T-helper 1 cell treated with Interleukin-12 subunit alpha and Interleukin-12 subunit beta and Interleukin-4 antibody, amounts not matched to agents 30 ng/mL and 1 ng/mL, for 36 hours (primary cell): ENCODE results near the gene EPHA7. TPM values are rescaled to one million over a fixed set of nuclear protein-coding genes. Genes with fewer than 3 reads are reported as not detected.

Experiments
- intact Hi-C: fragments of 100-400 bp; cut with micrococcal nuclease; formaldehyde crosslinking; loops from one replicate; pipeline ENCODE4 v1.15.1; 2024
- total RNA-seq: library from RNA; stranded (reverse); gene quantifications from 2 replicates; pipeline ENCODE4 v1.2.3, GENCODE V29; 2022

The EPHA7 gene
- total RNA-seq, 1 donor from 2014 or later, result not detected

- intact Hi-C loops, result no loop called here
These were observed 166.4 kb downstream of the EPHA7 start for GRCh38 chr6:93252930-93253329.

DNA sequence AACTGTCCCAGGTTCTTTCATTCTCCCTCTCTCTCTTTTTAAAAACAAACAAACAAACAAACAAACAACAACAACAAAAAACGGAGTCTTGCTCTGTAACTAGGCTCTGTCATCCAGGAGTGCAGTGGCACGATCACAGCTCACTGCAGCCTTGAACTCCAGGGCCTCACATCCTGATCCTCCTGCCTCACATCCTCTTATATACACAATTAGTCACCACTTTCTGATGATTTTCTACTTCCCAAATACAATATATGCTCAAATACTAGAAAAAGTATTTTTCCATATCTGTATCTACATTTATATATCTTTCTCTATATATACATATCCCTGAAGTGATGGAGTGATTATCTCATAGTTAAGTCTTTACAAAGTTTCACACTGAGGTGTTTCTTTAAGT, 170.7 kb downstream of the EPHA7 start:
- intact Hi-C loops, result no loop called here

DNA sequence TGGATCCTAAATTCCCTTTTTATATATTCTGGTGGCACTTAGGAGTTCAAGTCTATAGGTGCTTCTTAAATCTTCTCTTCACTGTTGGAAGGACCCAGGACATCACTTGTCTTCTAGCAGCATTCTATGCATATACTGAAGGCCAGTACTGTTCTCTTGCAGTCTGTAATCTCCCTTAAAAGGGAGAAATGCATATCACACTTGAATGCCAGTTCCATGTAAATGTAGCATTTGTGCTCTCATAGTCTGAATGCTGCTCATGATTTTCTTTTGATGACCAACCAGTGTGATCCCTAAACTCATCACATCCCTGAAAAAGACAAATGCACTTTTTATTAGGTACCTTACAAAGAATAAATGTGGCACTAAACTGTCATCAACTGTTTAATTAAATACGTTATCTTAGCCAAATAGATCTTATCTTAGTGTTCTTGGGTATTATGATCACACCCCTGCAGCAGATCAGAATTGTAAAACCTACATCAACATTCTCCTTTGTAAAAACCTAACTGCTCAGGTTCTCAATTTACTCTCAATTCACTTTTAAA, 176.1 kb downstream of the EPHA7 start:
- intact Hi-C loops, result no loop called here

- intact Hi-C loops, result no loop called here
These were observed 177.3 kb downstream of the EPHA7 start for GRCh38 chr6:93242049-93242448.

DNA sequence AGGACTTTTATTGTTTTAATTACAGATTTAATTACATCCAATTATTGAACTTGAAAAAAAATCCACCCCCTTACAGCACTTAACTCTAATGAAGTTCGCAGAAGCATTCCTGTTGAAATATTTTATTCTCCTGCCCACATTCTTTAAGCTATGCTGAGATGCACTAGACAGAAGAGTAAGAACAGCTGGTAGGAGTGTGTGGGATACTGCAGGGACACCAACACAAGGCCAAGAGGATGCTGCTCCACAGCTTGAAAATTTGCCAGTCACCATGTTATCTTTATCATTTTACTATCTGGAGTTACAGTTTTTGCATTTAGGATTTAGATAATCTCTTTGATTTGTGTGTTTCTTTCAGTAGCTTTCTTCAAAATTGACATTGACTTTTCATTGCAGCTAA, 180.7 kb downstream of the EPHA7 start:
- intact Hi-C loops, result no loop called here

- intact Hi-C loops, result no loop called here
These were observed 183.6 kb downstream of the EPHA7 start for GRCh38 chr6:93235775-93236174.

DNA sequence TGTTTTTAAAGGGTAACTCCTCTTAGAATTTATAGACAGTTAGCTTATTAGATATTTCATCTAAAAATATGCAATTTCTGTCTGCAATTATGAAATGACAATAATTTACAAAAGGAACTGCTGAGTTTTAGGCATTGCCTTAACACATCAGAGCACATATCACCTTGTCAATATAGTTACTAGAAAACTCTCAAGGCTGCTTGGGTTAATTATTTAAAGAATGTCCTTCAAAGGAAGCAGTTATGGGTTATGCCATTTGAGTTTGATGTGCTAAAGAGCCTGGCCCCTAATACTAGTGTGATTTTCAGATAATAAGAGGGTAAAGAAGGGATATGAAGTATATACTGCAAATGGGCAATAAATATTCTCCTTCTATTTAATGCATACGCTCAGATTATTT, 192.5 kb downstream of the EPHA7 start:
- intact Hi-C loops, result no loop called here

- intact Hi-C loops, result no loop called here
These were observed 197.1 kb downstream of the EPHA7 start for GRCh38 chr6:93222071-93222851.

DNA sequence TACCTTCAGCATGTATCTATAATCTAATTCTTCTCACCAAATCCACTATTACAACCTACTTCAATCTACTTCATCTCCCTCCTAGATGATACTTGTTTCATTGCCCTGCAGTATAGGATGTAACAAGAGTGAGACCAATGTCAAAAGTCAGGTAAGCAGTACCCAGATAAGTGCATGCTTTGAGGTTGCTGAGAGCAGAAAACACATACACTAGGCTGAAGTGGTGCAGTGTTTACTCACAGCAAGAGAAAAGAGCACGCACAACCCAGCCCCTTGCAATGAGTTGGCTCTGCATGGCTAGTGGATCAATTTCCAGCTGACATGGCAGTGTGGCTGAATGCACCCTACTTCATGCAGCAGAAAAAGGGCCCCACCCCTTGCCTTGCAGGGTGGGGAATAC, 199.9 kb downstream of the EPHA7 start:
- intact Hi-C loops, result no loop called here

GRCh38 chr6:93218096-93218495, 201.3 kb downstream of the EPHA7 start:
- intact Hi-C loops, result no loop called here

DNA sequence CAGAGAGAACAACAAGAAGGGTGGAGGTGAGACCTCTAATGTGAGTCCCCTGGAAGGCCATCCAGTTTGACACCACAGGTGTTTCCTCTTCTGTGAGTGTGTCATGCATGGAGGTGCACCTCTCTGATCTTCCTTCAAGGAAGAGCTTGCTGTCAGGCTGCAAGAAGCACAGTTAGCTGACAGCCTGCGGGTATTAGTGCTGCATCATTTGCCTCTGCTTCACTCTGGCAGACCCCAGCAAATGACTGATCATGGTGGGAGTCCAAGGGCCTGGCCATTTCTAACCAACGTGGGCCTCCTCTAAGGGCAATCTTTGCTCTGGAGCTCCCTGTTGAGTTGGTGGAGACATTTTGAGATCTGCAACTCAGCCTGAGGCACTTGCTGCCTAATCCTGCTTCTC, 206.3 kb downstream of the EPHA7 start:
- intact Hi-C loops, result no loop called here

GRCh38 chr6:93210908-93211307, 208.5 kb downstream of the EPHA7 start:
- intact Hi-C loops, result no loop called here

- intact Hi-C loops, result no loop called here
These were observed 210.0 kb downstream of the EPHA7 start for GRCh38 chr6:93209358-93209757.

GRCh38 chr6:93196406-93196970, 222.9 kb downstream of the EPHA7 start:
- intact Hi-C loops, result no loop called here

DNA sequence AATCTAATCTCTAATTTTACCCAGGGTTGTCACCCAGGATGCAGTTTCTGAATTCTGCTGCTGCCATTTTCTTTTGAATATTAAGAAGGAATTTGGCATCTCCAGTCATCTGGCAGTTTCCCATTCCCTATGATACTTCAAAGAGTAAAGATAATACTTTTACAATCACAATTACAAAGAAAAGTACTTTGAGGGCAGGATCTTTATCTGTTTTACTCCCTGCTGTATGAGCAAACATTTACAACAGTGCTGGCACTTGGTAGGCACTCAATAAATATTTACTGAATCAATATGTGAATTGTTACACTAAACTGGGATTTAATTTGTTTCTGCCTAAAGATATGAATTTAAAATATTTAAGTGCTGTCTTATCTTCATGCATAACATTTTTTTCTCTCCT, 224.9 kb downstream of the EPHA7 start:
- intact Hi-C loops, result no loop called here

- intact Hi-C loops, result no loop called here
These were observed 225.5 kb downstream of the EPHA7 start for GRCh38 chr6:93193868-93194267.
